AG09309 (cell line): ENCODE measurements around the gene TGFBR2.

Source experiments
- DNase-seq: peaks from one replicate; pipeline ENCODE4 v3.0.0-alpha.2; 2010; ENCODE audit warnings: low read depth
- H3K4me3 ChIP-seq: 2 replicates; pipeline ENCODE4 v1.5.1; 2011; ENCODE audit warnings: mild to moderate bottlenecking, low read depth, low read length, moderate library complexity; ENCODE audit not compliant: control insufficient read depth
- TF ChIP-seq, protein P1 (sequence below): IDR thresholded peaks from 2 replicates; pipeline ENCODE4 v1.5.1; 2011; ENCODE audit warnings: mild to moderate bottlenecking, low read depth, low read length, inconsistent platforms; ENCODE audit not compliant: insufficient read depth, control insufficient read depth; ENCODE audit errors: missing control alignments

The TGFBR2 gene

DNA sequence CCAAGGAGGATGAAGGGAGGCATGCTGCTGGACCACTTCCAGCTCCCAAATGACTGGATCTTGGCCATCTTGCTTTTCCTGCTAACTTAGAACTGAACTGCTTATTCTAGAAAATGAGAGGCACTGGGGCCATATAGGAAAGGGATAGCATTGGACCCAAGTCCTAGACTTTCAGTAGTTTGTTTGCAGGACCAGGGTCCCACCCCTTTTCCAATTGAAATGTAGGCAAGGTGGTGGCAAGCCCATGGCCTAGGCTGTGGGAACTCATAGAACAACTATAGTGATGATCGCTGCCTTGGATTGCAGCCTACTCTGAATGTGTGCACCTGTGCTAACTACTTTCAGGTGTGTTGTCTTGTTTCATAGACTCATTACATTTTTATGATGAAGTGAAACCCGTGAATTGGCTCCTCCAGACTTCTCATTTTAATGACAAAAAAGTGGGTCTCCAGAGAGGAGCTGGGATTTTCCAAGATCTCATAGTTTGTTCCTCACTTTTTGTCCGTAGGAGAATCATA lies 50.3 kb downstream of the TGFBR2 start:
- no peak overlapping the region for H3K4me3 ChIP-seq
- TF ChIP-seq, protein P1, sequence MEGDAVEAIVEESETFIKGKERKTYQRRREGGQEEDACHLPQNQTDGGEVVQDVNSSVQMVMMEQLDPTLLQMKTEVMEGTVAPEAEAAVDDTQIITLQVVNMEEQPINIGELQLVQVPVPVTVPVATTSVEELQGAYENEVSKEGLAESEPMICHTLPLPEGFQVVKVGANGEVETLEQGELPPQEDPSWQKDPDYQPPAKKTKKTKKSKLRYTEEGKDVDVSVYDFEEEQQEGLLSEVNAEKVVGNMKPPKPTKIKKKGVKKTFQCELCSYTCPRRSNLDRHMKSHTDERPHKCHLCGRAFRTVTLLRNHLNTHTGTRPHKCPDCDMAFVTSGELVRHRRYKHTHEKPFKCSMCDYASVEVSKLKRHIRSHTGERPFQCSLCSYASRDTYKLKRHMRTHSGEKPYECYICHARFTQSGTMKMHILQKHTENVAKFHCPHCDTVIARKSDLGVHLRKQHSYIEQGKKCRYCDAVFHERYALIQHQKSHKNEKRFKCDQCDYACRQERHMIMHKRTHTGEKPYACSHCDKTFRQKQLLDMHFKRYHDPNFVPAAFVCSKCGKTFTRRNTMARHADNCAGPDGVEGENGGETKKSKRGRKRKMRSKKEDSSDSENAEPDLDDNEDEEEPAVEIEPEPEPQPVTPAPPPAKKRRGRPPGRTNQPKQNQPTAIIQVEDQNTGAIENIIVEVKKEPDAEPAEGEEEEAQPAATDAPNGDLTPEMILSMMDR = no peak
- DNase-seq = no peak

DNA sequence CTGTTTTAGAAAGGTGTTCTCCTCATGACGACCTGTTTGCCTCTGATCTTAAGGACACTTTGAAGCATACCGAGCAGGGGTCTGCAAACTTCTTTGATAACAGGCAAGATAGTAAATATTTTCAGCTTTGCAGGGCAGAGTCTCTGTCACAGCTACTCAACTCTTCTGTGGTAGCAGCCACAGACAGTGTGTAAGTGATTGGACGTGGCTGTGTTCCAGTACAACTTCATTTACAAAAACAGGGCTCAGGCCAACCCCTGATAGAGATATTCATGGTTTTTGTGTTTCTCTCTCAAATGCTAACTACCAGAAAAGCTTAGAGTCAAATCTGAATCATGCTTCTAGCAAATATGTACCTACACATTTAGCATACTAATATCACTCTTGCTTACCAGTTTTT lies 51.5 kb downstream of the TGFBR2 start:
- TF ChIP-seq, protein P1 = no peak
- DNase-seq = no peak
- no peak overlapping the region for H3K4me3 ChIP-seq

DNA sequence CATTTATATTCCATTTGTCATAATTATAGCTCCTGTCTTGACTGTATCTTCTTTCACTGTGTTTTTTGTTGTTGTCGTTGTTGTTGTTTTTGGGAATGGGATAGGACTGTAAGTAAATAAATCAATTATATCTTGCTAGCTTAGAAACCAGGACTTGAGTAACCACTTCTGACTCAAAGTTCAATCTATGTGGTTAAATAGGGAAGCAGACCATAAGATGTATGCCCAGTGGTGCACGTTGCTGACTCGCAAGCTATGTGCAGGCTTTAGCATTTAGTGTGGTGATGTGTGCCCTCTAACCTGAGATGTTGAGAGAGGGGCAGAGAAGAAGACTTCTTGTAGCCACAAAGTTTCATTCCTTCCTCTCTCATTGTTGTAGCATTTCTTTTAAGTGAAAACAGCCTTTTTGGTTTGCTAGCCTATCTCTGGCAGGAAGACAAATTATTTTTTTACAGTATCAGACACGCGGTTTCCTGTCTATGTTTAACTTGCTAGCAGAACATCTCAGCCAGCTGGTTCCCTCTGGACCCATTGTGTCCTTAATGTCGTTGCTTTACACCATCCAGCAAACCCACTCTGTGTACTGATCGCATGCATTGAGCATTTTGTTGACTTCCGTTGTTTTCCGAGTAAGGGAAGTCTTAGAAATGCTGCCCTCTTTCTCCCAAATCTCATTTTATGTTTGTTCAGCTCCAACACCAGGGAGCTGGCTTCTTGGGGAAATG lies 52.1 kb downstream of the TGFBR2 start:
- DNase-seq = no peak
- H3K4me3 ChIP-seq = no peak overlapping the region
- TF ChIP-seq, protein P1 = no peak

DNA sequence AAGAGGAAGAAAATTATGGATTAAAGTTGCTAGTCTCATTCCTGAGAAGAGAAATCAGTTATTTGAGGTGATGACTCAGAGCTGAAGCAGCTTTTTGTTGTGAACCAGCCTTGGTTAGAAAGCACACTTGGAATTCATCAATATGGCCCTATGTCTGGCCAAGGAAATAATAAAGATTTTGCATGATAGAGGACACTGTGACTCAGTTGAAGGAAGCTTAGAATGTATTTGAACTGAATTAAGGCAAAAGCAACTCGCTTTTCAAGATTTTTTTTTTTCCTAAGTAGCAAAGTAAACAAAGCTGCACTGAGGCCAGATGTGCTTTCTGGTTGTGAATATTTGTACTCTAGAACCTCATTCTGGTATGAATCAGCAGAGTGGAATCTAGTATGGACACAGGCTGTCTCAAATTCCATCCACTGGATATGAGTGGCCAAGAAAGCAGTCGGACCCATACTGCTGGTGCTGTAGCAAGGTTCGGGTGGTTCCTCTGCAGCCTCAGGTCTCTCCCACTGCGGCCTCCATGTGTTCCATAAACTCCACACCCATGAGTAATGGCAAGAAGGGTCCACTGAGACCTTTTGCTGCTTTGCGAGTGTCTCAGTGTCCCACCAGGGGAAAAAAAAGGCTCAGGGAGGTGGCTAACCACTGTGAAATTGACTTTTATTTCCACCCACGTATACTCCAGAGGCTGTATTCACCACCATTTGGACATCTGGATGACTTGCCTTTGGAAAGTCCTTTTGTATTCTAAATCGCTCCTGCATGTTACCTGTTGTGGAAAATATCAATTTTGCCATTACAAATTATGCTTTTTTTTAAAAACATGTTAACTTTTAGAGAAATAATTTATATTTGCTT lies 53.1 kb downstream of the TGFBR2 start:
- H3K4me3 ChIP-seq = no peak overlapping the region
- DNase-seq = peak; percentile 95
- TF ChIP-seq, protein P1 = no peak

DNA sequence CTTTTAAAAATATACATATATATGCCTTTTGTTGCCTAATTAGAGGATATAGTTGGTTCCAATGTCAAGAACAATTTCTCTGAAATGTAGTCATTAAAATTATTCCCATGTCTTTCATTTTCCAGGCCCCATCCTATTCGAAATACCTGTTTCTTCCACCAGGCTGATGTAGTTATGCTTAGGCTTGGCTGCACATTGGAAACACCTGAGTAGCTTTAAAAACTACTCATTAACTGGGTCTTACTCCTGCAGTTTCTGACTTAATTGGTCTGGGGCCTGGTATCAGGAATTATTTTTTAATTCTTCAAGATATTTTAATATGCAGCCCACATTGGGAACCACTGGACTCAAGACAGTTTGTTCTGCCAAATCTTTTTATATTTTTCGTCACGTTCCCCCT lies 53.7 kb downstream of the TGFBR2 start:
- no peak overlapping the region for H3K4me3 ChIP-seq
- DNase-seq = no peak
- TF ChIP-seq, protein P1 = no peak

DNA sequence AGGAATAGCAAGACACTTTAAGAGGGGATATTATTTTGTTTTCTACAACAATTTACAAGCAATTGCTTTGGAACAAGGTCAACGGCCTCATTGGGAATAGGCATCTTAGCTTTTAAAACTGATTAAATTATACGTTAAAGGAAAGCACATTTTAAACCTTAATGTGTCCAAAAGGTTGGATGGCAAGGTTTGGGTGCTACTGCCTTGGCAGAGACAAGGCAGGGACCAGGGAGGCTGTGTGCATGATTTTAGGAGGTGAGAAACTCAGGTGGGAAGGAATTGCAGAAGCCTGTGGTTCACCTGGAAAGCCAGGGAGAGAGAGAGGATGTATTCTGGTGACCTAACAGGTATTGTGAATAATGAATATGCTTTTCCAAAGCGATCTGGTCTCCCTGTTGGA lies 54.3 kb downstream of the TGFBR2 start:
- DNase-seq = no peak
- no peak overlapping the region for H3K4me3 ChIP-seq
- TF ChIP-seq, protein P1 = no peak
